Measurements from ENCODE around the gene SEZ6L.

GRCh38 chr22:26127556-26127955, 41.7 kb upstream of the SEZ6L start:
- TF ChIP-seq POLR2A (IDR thresholded peaks at IDR 0.05): no peak
- no peak for TF ChIP-seq CTCF (IDR thresholded peaks at IDR 0.05)
